Measurements from ENCODE around the gene ACTL7A.

DNA sequence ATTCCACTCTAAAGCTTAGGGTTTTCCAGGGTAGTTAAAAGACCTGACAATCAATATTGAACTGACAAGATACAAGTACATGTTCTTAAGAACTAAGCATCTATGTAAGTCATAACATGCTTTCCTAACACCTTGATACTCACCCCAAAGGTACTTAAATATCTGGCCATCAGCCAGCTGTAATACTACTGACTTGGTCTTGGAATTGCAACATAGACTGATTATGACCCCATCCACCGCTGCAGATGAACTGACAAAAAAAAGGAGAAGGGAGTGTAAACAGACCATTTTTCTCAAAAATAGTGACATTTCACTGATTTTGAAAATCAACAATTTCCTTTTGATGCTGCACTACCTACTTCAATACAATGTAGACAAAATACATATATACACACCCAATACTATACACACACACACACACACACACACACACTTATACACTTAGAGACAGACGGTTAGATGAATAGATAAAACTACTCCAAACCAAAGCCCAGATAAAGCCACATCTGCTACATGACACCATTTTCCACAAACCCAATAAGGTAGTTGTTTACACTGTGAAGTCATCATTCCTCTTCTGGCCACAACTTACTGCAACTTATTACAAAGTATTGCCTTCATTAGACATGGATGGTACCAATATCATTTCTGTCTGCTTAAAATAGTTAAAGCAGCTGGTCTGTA is 41.5 kb downstream of the ACTL7A start:
- TF ChIP-seq, protein P1, sequence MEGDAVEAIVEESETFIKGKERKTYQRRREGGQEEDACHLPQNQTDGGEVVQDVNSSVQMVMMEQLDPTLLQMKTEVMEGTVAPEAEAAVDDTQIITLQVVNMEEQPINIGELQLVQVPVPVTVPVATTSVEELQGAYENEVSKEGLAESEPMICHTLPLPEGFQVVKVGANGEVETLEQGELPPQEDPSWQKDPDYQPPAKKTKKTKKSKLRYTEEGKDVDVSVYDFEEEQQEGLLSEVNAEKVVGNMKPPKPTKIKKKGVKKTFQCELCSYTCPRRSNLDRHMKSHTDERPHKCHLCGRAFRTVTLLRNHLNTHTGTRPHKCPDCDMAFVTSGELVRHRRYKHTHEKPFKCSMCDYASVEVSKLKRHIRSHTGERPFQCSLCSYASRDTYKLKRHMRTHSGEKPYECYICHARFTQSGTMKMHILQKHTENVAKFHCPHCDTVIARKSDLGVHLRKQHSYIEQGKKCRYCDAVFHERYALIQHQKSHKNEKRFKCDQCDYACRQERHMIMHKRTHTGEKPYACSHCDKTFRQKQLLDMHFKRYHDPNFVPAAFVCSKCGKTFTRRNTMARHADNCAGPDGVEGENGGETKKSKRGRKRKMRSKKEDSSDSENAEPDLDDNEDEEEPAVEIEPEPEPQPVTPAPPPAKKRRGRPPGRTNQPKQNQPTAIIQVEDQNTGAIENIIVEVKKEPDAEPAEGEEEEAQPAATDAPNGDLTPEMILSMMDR (IDR thresholded peaks at IDR 0.05; ENCODE audit: poor library complexity, severe bottlenecking), result no peak
- no peak for TF ChIP-seq SMC3 (conservative IDR thresholded peaks at IDR 0.05; ENCODE audit: poor library complexity)
- TF ChIP-seq EP300 (conservative IDR thresholded peaks at IDR 0.05; ENCODE audit: poor library complexity, severe bottlenecking), result no peak
- TF ChIP-seq POLR2AphosphoS5 (IDR thresholded peaks at IDR 0.05), result no peak
- TF ChIP-seq, protein P2, sequence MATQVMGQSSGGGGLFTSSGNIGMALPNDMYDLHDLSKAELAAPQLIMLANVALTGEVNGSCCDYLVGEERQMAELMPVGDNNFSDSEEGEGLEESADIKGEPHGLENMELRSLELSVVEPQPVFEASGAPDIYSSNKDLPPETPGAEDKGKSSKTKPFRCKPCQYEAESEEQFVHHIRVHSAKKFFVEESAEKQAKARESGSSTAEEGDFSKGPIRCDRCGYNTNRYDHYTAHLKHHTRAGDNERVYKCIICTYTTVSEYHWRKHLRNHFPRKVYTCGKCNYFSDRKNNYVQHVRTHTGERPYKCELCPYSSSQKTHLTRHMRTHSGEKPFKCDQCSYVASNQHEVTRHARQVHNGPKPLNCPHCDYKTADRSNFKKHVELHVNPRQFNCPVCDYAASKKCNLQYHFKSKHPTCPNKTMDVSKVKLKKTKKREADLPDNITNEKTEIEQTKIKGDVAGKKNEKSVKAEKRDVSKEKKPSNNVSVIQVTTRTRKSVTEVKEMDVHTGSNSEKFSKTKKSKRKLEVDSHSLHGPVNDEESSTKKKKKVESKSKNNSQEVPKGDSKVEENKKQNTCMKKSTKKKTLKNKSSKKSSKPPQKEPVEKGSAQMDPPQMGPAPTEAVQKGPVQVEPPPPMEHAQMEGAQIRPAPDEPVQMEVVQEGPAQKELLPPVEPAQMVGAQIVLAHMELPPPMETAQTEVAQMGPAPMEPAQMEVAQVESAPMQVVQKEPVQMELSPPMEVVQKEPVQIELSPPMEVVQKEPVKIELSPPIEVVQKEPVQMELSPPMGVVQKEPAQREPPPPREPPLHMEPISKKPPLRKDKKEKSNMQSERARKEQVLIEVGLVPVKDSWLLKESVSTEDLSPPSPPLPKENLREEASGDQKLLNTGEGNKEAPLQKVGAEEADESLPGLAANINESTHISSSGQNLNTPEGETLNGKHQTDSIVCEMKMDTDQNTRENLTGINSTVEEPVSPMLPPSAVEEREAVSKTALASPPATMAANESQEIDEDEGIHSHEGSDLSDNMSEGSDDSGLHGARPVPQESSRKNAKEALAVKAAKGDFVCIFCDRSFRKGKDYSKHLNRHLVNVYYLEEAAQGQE (IDR thresholded peaks at IDR 0.05; ENCODE audit: borderline replicate concordance), result no peak
- TF ChIP-seq TAF1 (IDR thresholded peaks at IDR 0.05; ENCODE audit: low read depth), result no peak
- TF ChIP-seq EZH2 (IDR thresholded peaks at IDR 0.05; ENCODE audit: borderline replicate concordance, insufficient read depth, low read length, poor library complexity, severe bottlenecking), result no peak
- TF ChIP-seq RAD21 (conservative IDR thresholded peaks at IDR 0.05), result no peak

Data from neural cell (in vitro differentiated cells).